HFFc6 (cell line): ENCODE data around the gene ACTN3. TPM values are rescaled to one million over a fixed set of nuclear protein-coding genes. Genes with fewer than 3 reads are reported as not detected.
"Not testable (repeated sequence)": the region's sequence is repeated elsewhere in the genome, so short reads cannot be mapped to it uniquely, and the experiment has no call there.

Experiments used
- DNase-seq: peaks from one replicate; pipeline ENCODE4 v3.0.0-alpha.2; 2018
- H3K27ac Mint-ChIP-seq: 2 replicates; pipeline ENCODE4 v1.8.0; 2020; ENCODE audit warnings: mild to moderate bottlenecking, mixed read lengths
- H3K27me3 Mint-ChIP-seq: 2 replicates; pipeline ENCODE4 v1.8.0; 2021; ENCODE audit warnings: mild to moderate bottlenecking, moderate library complexity, mixed read lengths; ENCODE audit not compliant: insufficient read depth
- H3K36me3 Mint-ChIP-seq: 2 replicates; pipeline ENCODE4 v1.8.0; 2021; ENCODE audit warnings: low read depth, mixed read lengths
- H3K4me1 Mint-ChIP-seq: 2 replicates; pipeline ENCODE4 v1.8.0; 2020; ENCODE audit warnings: low read depth, mixed read lengths
- H3K4me3 Mint-ChIP-seq: 2 replicates; pipeline ENCODE4 v1.8.0; 2020; ENCODE audit warnings: mild to moderate bottlenecking, moderate library complexity, mixed read lengths
- H3K9me3 Mint-ChIP-seq: 2 replicates; pipeline ENCODE4 v1.8.0; 2020; ENCODE audit warnings: mild to moderate bottlenecking, mixed read lengths
- total RNA-seq, 6 experiments: library from RNA; stranded (reverse); fragmentation: NEBNext Ultra II Directional; extraction: Animal tissue kit (Norgen Biotek cat#: 25700); gene quantifications; 2 replicates in 1 of 6; 3 replicates in 5 of 6; pipeline ENCODE4 v1.2.3, GENCODE V29; 2021
- TF ChIP-seq, protein P1 (sequence below): fragments of 200-600 bp; sonication (generic); IDR thresholded peaks from 2 replicates; pipeline ENCODE4 v1.5.0; 2021; ENCODE audit warnings: antibody characterized with exemption, mild to moderate bottlenecking

ACTN3 gene
- total RNA-seq, 6 experiments from 2014 or later, result 0.07 to 0.24 (median 0.10) TPM; not detected in 2

DNA sequence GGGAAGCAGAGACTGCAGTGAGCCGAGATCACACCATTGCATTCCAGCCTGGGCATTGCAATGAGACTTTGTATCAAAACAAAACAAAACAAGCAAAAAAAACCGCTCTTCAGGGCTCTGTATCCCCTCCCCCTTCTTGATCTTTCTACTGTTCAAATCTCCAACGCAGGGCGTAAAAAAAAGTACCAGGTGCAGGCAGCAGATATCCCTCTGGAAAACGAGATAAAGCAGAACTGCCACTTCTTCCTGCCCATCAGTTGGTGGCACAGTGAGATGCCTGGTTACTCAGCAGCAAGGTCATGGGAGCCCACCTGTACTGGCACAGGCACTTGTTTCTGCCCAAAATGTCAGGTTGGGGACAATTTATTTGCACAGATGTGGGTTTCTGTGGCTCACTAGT, 57.5 kb downstream of the ACTN3 start:
- no peaks in the 10 kb centered on the region for H3K27me3 Mint-ChIP-seq
- no peak overlapping the region for H3K27ac Mint-ChIP-seq
- no peak overlapping the region for H3K4me3 Mint-ChIP-seq
- 0 out of 2 replicates have a peak, but pooled peaks cover 4% of the 10 kb centered on the region for H3K36me3 Mint-ChIP-seq
- H3K4me1 Mint-ChIP-seq, result peaks cover 19% of the 10 kb centered on the region
- no peak for DNase-seq
- TF ChIP-seq, protein P1, sequence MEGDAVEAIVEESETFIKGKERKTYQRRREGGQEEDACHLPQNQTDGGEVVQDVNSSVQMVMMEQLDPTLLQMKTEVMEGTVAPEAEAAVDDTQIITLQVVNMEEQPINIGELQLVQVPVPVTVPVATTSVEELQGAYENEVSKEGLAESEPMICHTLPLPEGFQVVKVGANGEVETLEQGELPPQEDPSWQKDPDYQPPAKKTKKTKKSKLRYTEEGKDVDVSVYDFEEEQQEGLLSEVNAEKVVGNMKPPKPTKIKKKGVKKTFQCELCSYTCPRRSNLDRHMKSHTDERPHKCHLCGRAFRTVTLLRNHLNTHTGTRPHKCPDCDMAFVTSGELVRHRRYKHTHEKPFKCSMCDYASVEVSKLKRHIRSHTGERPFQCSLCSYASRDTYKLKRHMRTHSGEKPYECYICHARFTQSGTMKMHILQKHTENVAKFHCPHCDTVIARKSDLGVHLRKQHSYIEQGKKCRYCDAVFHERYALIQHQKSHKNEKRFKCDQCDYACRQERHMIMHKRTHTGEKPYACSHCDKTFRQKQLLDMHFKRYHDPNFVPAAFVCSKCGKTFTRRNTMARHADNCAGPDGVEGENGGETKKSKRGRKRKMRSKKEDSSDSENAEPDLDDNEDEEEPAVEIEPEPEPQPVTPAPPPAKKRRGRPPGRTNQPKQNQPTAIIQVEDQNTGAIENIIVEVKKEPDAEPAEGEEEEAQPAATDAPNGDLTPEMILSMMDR, result no peak
- no peaks in the 10 kb centered on the region for H3K9me3 Mint-ChIP-seq

DNA sequence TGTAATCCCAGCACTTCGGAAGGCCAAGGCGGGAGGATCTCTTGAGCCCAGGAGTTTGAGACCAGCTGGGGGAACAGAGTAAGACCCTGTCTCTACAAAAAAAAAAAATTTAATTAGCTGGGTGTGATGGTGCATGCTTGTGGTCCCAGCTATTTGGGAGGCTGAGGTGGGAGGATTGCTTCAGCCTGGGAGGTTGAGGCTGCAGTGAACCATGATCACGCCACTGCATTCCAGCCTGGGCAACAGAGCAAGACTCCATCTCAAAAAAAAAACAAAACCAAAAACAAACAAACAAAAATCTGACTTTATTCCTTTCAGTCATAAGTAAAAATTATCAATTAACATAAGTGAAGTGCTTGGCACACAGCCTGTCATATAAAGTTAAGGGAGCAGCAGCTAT, 59.9 kb downstream of the ACTN3 start:
- not testable (repeated sequence) for H3K27me3 Mint-ChIP-seq, H3K27ac Mint-ChIP-seq, H3K4me3 Mint-ChIP-seq, H3K36me3 Mint-ChIP-seq, DNase-seq, H3K9me3 Mint-ChIP-seq
- peaks cover 19% of the 10 kb centered on the region for H3K4me1 Mint-ChIP-seq

DNA sequence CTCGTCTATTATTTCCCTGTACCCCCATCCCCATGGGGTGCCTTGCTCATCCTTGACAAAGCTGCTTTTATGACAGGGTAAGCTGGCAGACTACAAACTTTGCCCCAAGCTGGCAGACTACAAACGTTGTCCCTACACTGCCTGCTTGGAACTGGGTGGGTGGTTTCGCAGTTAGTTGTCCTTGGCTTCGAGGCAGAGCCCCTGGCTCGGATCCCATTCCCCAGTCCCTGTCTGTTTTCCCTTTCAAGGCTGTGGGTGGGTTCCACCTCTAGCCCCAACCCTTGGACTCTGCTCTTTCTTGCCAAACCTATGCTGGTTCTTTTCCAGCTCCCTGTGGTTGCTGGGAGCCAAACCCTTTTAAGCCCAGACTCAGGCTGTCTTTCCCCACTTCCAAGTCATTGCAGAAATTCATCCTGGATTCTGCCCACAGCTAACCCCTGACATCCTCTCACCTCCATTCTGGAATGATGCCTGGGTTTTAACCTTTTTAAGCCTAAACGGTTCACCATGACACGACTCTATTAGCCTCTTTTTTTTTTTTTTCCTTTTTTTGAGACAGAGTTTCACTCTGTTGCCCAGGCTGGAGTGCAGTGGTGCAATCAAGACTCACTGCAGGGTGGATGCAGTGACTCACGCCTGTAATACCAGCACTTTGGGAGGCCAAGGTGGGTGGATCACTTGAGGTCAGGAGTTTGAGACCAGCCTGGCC, 60.6 kb downstream of the ACTN3 start:
- peak overlapping the region; percentile 49 for H3K4me3 Mint-ChIP-seq
- H3K27ac Mint-ChIP-seq, result peak overlapping the region; percentile 92
- H3K36me3 Mint-ChIP-seq, result 0 out of 2 replicates have a peak, but pooled peaks cover 2% of the 10 kb centered on the region
- no peaks in the 10 kb centered on the region for H3K27me3 Mint-ChIP-seq
- H3K9me3 Mint-ChIP-seq, result no peaks in the 10 kb centered on the region
- TF ChIP-seq, protein P1, result no peak
- DNase-seq, result peak; percentile 15
- peaks cover 13% of the 10 kb centered on the region for H3K4me1 Mint-ChIP-seq

DNA sequence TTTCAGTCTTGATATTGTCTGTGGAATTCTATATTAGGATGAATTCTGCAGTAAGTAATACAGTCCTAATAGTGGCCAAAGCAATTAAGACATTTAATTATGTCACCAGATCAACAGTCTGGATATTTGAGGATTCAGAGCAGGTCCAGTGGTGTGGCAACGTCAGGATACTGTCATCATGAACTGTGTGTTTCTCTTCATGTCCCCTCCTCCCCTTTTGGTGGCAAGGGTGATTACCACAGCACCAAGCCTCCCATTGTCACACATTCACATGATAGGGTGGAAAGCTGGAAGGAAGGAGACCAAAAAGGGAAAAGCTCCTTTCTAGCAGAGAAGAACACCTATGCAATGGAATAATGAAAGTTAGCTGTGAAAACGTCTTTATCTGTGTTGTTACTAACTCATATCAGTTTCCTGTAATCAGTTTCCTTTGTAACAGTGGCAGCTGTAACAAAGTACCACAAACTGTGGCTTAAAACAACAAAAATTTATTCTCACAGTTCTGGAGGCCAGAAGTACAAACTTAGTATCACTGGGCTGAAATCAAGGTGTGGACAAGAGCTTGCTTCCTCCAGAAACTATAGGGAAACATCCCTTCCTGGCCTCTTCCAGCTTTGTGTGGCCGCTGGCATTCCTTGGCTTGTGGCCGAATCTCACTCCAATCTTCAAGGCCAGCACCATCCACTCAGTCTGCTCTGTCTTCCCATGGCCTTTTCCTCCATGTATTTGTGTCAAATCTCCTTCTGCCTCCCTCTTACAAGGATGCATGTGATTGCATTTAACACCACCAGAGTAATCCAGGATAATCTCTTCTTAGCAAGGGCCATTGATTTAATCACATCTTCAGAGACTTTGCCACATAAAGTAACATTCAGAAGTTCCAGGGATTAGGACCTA, 63.3 kb downstream of the ACTN3 start:
- TF ChIP-seq, protein P1, result no peak
- Mint-ChIP-seq H3K9me3 (no peaks in the 10 kb centered on the region), H3K36me3 (no peaks in the 10 kb centered on the region), H3K27me3 (no peaks in the 10 kb centered on the region), H3K4me3 (no peak overlapping the region), H3K27ac (no peak overlapping the region), H3K4me1 (peaks cover 12% of the 10 kb centered on the region)
- no peak for DNase-seq

DNA sequence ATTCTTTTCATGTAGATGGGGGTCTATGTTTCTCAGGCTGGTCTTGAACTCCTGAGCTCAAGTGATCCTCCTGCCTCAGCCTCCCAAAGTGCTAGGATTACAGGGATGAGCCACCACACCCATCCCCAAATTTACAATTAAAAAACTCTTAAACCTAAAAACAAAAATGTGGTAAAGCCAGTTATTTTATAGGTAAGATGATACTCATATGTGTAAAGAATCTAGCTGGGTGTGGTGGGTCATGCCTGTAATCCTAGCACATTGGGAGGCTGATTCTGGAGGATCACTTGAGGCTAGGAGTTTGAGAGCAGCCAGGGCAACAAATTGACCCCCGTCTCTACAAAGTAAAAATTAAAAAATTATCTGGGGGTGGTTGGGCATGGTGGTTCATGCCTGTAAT, 65.8 kb downstream of the ACTN3 start:
- Mint-ChIP-seq H3K27ac (no peak overlapping the region; the same call in 1 of the 2 replicates), H3K36me3 (peaks cover 5% of the 10 kb centered on the region), H3K9me3 (no peaks in the 10 kb centered on the region), H3K4me3 (no peak overlapping the region), H3K4me1 (peaks cover 18% of the 10 kb centered on the region), H3K27me3 (peaks cover 10% of the 10 kb centered on the region; the same call in 1 of the 2 replicates)
- TF ChIP-seq, protein P1, result no peak
- DNase-seq, result no peak

Other genes starting within 250 kb of the ACTN3 start
- gene CD248, start 229.9 kb upstream of the ACTN3 start, total RNA-seq, result 100 to 1,000 TPM; 437 to 739 (median 687) TPM
- gene RIN1, start 210.5 kb upstream of the ACTN3 start, total RNA-seq, result 10 to 100 TPM; 32.9 to 55.0 (median 49.8) TPM
- 10 to 100 TPM; 41.2 to 66.6 (median 61.2) TPM for gene BRMS1, start 201.8 kb upstream of the ACTN3 start, total RNA-seq
- 10 to 100 TPM; 21.5 to 26.4 (median 24.3) TPM for gene B4GAT1, start 199.3 kb upstream of the ACTN3 start, total RNA-seq
- not detected for gene SLC29A2, start 175.1 kb upstream of the ACTN3 start, total RNA-seq
- under 1 TPM in 3 of 6 experiments, not detected in 3; 0.14 to 0.36 (median 0.35) TPM for gene NPAS4, start 125.9 kb upstream of the ACTN3 start, total RNA-seq
- 10 to 100 TPM; 55.6 to 74.1 (median 67.6) TPM for gene MRPL11, start 108.1 kb upstream of the ACTN3 start, total RNA-seq
- 1 to 10 TPM; 6.7 to 8.0 (median 7.2) TPM for gene PELI3, start 80.0 kb upstream of the ACTN3 start, total RNA-seq
- gene DPP3, start 66.5 kb upstream of the ACTN3 start, total RNA-seq, result 10 to 100 TPM; 54.8 to 71.6 (median 58.2) TPM
- 10 to 100 TPM; 14.9 to 21.4 (median 17.3) TPM for gene BBS1, start 36.3 kb upstream of the ACTN3 start, total RNA-seq
- gene ZDHHC24, start 855 bp upstream of the ACTN3 start, total RNA-seq, result 10 to 100 TPM; 15.4 to 23.3 (median 18.6) TPM
- 10 to 100 TPM in 2 of 6 experiments, 1 to 10 TPM in 4; 5.2 to 20.0 (median 6.6) TPM for gene CTSF, start 21.7 kb downstream of the ACTN3 start, total RNA-seq
- under 1 TPM; 0.19 to 0.66 (median 0.37) TPM for gene CCDC87, start 46.2 kb downstream of the ACTN3 start, total RNA-seq
- gene CCS, start 46.3 kb downstream of the ACTN3 start, total RNA-seq, result 10 to 100 TPM; 25.8 to 27.4 (median 26.5) TPM
- gene RBM14, start 69.7 kb downstream of the ACTN3 start, total RNA-seq, result 10 to 100 TPM; 54.1 to 71.5 (median 64.9) TPM
- 100 to 1,000 TPM; 130 to 147 (median 134) TPM for gene RBM4, start 91.8 kb downstream of the ACTN3 start, total RNA-seq
- 10 to 100 TPM; 17.0 to 21.1 (median 18.2) TPM for gene RBM4B, start 131.0 kb downstream of the ACTN3 start, total RNA-seq
- gene SPTBN2, start 182.3 kb downstream of the ACTN3 start, total RNA-seq, result under 1 TPM in 5 of 6 experiments, not detected in 1; 0.13 to 0.94 (median 0.33) TPM